Endothelial cell (in vitro differentiated cells): ENCODE measurements around the gene HCN4. TPM values are rescaled to one million over a fixed set of nuclear protein-coding genes. Genes with fewer than 3 reads are reported as not detected.

Experiments used
- DNase-seq: peaks from one replicate; pipeline ENCODE4 v3.0.0; 2021; ENCODE audit warnings: low spot score
- H3K27ac Mint-ChIP-seq: one replicate; pipeline ENCODE4 v1.8.0; 2021; ENCODE audit warnings: mixed read lengths, inconsistent platforms; ENCODE audit not compliant: unreplicated experiment
- H3K27me3 Mint-ChIP-seq: one replicate; pipeline ENCODE4 v1.8.0; 2021; ENCODE audit warnings: mild to moderate bottlenecking, moderate library complexity, mixed read lengths, inconsistent platforms; ENCODE audit not compliant: unreplicated experiment
- H3K36me3 Mint-ChIP-seq: one replicate; pipeline ENCODE4 v1.8.0; 2021; ENCODE audit warnings: mild to moderate bottlenecking, low read depth, mixed read lengths, inconsistent platforms; ENCODE audit not compliant: unreplicated experiment
- H3K4me1 Mint-ChIP-seq: one replicate; pipeline ENCODE4 v1.8.0; 2021; ENCODE audit warnings: mild to moderate bottlenecking, mixed read lengths, inconsistent platforms; ENCODE audit not compliant: unreplicated experiment
- H3K4me3 Mint-ChIP-seq: one replicate; pipeline ENCODE4 v1.8.0; 2021; ENCODE audit warnings: mild to moderate bottlenecking, mixed read lengths, inconsistent platforms; ENCODE audit not compliant: unreplicated experiment
- H3K9me3 Mint-ChIP-seq: one replicate; pipeline ENCODE4 v1.8.0; 2021; ENCODE audit warnings: mixed read lengths, inconsistent platforms; ENCODE audit not compliant: unreplicated experiment
- total RNA-seq: library from RNA; stranded (reverse); fragmentation: NEBNext Ultra II Directional; extraction: Animal tissue kit (Norgen Biotek cat#: 25700); gene quantifications from one replicate; pipeline ENCODE4 v1.2.1, GENCODE V29; 2021; ENCODE audit not compliant: unreplicated experiment
- TF ChIP-seq, protein P1 (sequence below): fragments of 200-600 bp; sonication (generic); IDR thresholded peaks from one replicate; pipeline ENCODE4 v1.5.0; 2021; ENCODE audit warnings: antibody characterized with exemption; ENCODE audit not compliant: unreplicated experiment

Gene HCN4
- total RNA-seq, 1 donor from 2014 or later, result 0.54 TPM

DNA sequence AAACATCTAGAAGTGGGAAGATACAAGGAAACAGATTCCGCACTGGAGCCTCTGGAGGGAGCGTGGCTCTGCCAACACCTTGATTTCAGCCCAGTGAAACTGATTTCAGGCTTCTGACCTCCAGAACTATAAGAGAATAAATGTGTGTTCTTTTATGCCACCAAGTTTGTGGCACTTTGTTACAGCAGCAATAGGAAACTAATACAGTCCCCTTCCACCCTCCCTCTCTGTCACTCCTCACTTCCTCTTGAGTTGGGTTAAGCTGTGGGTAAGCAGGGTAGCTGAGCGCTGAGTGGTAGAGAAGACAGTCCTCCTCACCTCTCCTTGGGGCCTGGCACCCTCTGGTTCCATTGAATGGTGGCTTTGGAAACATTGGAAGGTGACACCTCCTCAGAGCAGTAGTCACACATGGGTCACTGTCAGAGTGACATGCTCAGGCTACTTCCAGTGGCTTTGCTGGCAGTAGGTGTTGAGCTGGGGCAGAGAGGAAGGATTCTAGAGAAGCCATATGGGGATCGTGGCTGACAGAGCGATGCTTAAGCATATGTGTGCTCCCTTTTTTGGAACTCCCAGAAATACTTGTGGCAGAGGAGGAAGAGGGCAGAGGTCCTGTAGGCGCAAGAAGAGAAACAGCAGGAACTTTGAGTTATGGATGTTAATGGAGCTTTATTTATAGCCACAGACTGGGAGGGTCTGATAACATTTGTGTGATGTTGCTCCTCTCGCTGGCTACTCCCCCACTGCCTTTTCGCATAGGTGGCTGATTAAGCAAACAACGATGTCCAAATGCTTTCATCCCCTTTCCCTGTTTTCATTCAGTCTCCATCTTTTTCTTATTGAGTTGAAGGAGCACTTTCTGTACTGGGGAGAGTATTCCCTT, 14.8 kb upstream of the HCN4 start:
- no peak for DNase-seq
- TF ChIP-seq, protein P1, sequence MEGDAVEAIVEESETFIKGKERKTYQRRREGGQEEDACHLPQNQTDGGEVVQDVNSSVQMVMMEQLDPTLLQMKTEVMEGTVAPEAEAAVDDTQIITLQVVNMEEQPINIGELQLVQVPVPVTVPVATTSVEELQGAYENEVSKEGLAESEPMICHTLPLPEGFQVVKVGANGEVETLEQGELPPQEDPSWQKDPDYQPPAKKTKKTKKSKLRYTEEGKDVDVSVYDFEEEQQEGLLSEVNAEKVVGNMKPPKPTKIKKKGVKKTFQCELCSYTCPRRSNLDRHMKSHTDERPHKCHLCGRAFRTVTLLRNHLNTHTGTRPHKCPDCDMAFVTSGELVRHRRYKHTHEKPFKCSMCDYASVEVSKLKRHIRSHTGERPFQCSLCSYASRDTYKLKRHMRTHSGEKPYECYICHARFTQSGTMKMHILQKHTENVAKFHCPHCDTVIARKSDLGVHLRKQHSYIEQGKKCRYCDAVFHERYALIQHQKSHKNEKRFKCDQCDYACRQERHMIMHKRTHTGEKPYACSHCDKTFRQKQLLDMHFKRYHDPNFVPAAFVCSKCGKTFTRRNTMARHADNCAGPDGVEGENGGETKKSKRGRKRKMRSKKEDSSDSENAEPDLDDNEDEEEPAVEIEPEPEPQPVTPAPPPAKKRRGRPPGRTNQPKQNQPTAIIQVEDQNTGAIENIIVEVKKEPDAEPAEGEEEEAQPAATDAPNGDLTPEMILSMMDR, result no peak
- Mint-ChIP-seq H3K27ac (no peak overlapping the region), H3K27me3 (peaks cover 2% of the 10 kb centered on the region), H3K9me3 (peaks cover 5% of the 10 kb centered on the region), H3K4me1 (peaks cover 9% of the 10 kb centered on the region), H3K36me3 (peaks cover 11% of the 10 kb centered on the region), H3K4me3 (no peak overlapping the region)

DNA sequence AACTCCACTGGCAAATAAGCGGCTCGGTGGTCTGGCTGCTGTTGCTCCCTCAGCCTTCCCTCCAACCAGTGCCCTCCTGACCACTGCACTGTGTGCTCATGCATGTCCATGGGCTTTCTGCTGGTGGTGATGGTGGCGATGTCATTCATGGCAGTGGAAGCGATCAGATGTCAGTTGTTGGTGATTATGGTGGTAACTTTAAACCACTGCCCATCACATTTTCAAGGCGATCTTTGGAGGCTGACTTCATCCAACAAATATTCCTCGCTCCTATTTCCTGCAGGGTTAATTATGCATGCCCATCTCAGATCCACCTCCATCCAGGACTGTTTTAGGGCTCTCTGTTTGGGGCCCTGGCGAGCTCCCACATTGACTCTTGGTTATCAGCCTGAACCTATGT, 13.4 kb upstream of the HCN4 start:
- H3K9me3 Mint-ChIP-seq, result peaks cover 5% of the 10 kb centered on the region
- DNase-seq, result no peak
- H3K4me1 Mint-ChIP-seq, result peaks cover 2% of the 10 kb centered on the region
- H3K36me3 Mint-ChIP-seq, result peaks cover 11% of the 10 kb centered on the region
- no peak overlapping the region for H3K4me3 Mint-ChIP-seq
- TF ChIP-seq, protein P1, result no peak
- H3K27me3 Mint-ChIP-seq, result peaks cover 3% of the 10 kb centered on the region
- no peak overlapping the region for H3K27ac Mint-ChIP-seq

DNA sequence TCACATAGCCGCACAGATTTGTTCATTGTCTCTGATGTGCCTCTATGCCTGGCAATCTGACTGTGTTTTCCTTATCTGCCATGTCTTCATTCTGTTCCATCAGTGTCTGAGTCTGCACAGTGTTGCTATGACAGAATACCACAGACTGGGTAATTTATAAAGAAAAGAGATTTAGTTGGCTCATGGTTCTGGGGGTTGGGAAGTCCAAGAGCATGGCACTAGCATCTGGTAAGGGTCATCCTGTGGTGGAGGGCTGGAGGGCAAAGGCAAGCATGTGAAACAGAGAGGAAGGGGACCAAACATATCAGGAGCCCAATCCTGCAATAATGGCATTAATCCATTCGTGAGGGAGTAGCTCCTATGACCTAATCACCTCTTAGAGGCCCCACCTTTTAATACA, 11.9 kb upstream of the HCN4 start:
- no peak for DNase-seq
- no peaks in the 10 kb centered on the region for H3K4me1 Mint-ChIP-seq
- H3K36me3 Mint-ChIP-seq, result peaks cover 17% of the 10 kb centered on the region
- peaks cover 10% of the 10 kb centered on the region for H3K27me3 Mint-ChIP-seq
- peaks cover 5% of the 10 kb centered on the region for H3K9me3 Mint-ChIP-seq
- TF ChIP-seq, protein P1, result no peak
- H3K27ac Mint-ChIP-seq, result no peak overlapping the region
- H3K4me3 Mint-ChIP-seq, result no peak overlapping the region

DNA sequence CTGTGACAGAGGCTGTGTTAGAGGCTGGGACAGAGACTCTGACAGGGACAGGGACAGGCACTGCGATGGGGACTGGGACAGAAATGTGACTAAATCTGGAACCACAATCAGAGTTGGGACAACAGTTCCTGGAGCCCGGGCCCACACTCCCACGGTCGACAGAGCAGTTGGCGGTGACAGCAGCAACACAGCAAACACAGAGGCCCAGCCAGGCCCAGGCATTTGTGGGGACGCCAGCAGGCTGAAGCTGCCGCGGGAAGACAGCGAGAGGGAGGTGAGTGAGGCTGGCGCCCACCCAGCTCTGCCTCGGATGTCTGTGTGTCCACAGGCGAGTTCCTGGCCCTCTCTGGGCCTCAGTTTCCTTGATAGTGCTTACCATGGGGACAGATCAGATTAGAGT, 9.3 kb upstream of the HCN4 start:
- Mint-ChIP-seq H3K9me3 (peaks cover 5% of the 10 kb centered on the region), H3K27me3 (peaks cover 14% of the 10 kb centered on the region), H3K4me3 (no peak overlapping the region), H3K27ac (no peak overlapping the region), H3K4me1 (no peaks in the 10 kb centered on the region), H3K36me3 (peaks cover 21% of the 10 kb centered on the region)
- no peak for DNase-seq
- TF ChIP-seq, protein P1, result no peak

DNA sequence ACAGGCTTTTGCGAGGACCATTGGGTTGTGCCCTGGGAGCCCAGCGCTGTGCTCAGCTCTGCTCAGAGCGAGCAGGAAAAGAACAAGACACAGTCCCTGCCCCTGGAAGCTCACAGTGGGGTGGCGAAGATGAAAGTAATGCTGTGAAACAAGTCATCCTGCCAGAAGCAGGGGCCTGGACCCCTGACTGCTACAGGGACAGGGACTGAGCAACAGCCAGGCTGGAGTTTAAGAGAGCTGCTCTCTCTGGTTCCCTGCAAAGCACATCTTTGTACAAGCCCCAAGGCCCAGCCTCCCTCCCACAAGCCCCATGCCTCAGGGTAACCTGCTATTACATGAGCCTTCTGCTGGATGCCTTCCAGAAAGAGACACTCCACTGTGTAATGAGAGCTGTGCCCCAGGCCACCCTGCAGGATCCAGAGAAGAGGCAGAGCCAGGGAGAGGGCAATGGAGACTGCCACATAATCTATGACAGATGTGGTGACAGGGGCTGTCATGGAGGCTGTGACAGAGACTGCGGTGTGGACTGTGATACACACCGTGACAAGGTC, 7.1 kb upstream of the HCN4 start:
- H3K4me1 Mint-ChIP-seq, result no peaks in the 10 kb centered on the region
- H3K4me3 Mint-ChIP-seq, result no peak overlapping the region
- H3K36me3 Mint-ChIP-seq, result peaks cover 11% of the 10 kb centered on the region
- no peak overlapping the region for H3K27ac Mint-ChIP-seq
- H3K27me3 Mint-ChIP-seq, result peaks cover 16% of the 10 kb centered on the region
- TF ChIP-seq, protein P1, result no peak
- no peak for DNase-seq
- no peaks in the 10 kb centered on the region for H3K9me3 Mint-ChIP-seq
